HepG2 (cell line): Measurements from ENCODE around the gene STK32C. TPM values are rescaled to one million over a fixed set of nuclear protein-coding genes. Genes with fewer than 3 reads are reported as not detected.

ENCODE experiments used
- FLYWCH1 ChIP-seq: sonication (generic); formaldehyde crosslinking; IDR thresholded peaks from 2 replicates; pipeline ENCODE4 v1.8.1; 2023; ENCODE audit warnings: mild to moderate bottlenecking, missing genetic modification reagents
- NRL ChIP-seq: sonication (generic); formaldehyde crosslinking; IDR thresholded peaks from 2 replicates; pipeline ENCODE4 v1.5.0; 2020; ENCODE audit warnings: missing genetic modification reagents, mild to moderate bottlenecking, moderate library complexity, borderline replicate concordance
- SNAPC2 ChIP-seq: sonication (generic); formaldehyde crosslinking; IDR thresholded peaks from 2 replicates; pipeline ENCODE4 v1.8.1; 2022; ENCODE audit warnings: mild to moderate bottlenecking, missing genetic modification reagents
- TBX2 ChIP-seq: sonication (generic); formaldehyde crosslinking; IDR thresholded peaks from 2 replicates; pipeline ENCODE4 v1.5.0; 2020; ENCODE audit warnings: missing genetic modification reagents, mild to moderate bottlenecking, borderline replicate concordance
- TSC22D2 ChIP-seq: sonication (generic); formaldehyde crosslinking; IDR thresholded peaks from 2 replicates; pipeline ENCODE4 v1.5.1; 2020; ENCODE audit warnings: missing genetic modification reagents, mild to moderate bottlenecking, borderline replicate concordance
- WIZ ChIP-seq: sonication (generic); formaldehyde crosslinking; IDR thresholded peaks from 2 replicates; pipeline ENCODE4 v1.5.1; 2020; ENCODE audit warnings: mild to moderate bottlenecking, missing genetic modification reagents
- ZEB1 ChIP-seq: IDR thresholded peaks from 2 replicates; pipeline ENCODE4 v1.6.1; 2012; ENCODE audit warnings: mild to moderate bottlenecking, low read depth, inconsistent platforms; ENCODE audit not compliant: insufficient replicate concordance
- ZNF350 ChIP-seq: sonication (generic); formaldehyde crosslinking; IDR thresholded peaks from 2 replicates; pipeline ENCODE4 v1.4.0; 2020; ENCODE audit warnings: mild to moderate bottlenecking, low read depth, missing genetic modification reagents, borderline replicate concordance
- polyA plus RNA-seq, 8 experiments: library from polyadenylated mRNA; depleted of rRNA in 3 of 8; stranded (reverse) in 7 of 8; unstranded in 1 of 8; fragments of >200 nt; fragmentation: Illumina TruSeq in 4 of 8; extraction: Trizol in 4 of 8; gene quantifications; 2 replicates each; pipeline versions ENCODE4 v1.2.1 to v1.2.3, GENCODE V29; 2011 to 2016; ENCODE audit warnings: low read depth in 4 of 8, missing spikeins in 1 of 8, mixed read lengths in 1 of 8; ENCODE audit not compliant: insufficient read depth in 1 of 8
- total RNA-seq, 5 experiments: library from RNA; depleted of rRNA; stranded (reverse); fragments of >200 nt; fragmentation: Illumina TruSeq; extraction: Trizol; gene quantifications; 2 replicates each; pipeline ENCODE4 v1.2.3, GENCODE V29; 2016; ENCODE audit warnings: low read depth in 1 of 5
- TF ChIP-seq, protein P1 (sequence below): sonication (generic); formaldehyde crosslinking; IDR thresholded peaks from 2 replicates; pipeline ENCODE4 v1.8.0; 2023; ENCODE audit warnings: mild to moderate bottlenecking, missing genetic modification reagents
- TF ChIP-seq, protein P2 (sequence below): sonication (generic); formaldehyde crosslinking; IDR thresholded peaks from 2 replicates; pipeline ENCODE4 v1.4.0; 2020; ENCODE audit warnings: missing genetic modification reagents, borderline replicate concordance

STK32C gene
- total and polyA plus RNA-seq, 2 of the 13 experiments (the other 11 are each of a cell fraction or from before 2014, with no cell fraction given): 10.9 to 19.4 TPM

DNA sequence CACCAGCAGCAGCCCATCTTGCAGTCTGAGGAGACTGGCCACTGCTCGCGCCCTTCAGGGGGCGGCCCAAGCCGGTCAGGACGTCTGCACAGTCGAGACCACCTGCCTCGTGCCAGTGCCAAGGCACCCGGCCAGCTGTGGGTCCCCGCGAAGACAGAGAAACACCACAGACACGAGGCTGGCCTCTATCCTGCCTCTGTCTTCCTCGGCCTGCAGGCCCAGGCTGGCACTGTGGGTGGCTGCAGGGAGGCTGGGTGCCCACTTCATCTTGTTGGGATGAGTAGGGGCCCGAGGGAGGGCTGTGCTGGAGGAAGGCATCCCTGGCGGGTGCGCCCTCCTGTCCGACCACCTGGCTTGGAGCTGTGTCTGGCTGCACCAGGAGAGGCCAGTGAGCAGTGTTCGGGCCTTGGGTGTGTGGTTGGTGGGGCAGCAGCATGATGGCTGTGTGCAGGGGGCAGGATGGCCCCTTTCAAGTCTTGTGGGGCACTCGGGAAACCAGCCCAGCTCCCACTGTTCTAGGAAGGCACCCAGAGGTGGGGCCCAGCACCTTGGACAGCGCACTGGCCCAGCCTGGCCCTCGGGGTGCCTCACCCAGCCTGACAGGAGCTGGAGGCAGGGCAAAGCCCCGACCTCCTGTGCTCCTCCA lies 113.7 kb downstream of the STK32C start (continued):
- TF ChIP-seq, protein P1, sequence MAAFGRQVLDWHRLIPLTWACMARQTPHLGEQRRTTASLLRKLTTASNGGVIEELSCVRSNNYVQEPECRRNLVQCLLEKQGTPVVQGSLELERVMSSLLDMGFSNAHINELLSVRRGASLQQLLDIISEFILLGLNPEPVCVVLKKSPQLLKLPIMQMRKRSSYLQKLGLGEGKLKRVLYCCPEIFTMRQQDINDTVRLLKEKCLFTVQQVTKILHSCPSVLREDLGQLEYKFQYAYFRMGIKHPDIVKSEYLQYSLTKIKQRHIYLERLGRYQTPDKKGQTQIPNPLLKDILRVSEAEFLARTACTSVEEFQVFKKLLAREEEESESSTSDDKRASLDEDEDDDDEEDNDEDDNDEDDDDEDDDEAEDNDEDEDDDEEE (CRISPR knock-in tag): peak; percentile 80; the same call in 1 of the 2 replicates
- TF ChIP-seq NRL (CRISPR knock-in tag) (0 out of 2 replicates have a peak, but pooled peaks have one; percentile 31), FLYWCH1 (no peak), SNAPC2 (CRISPR knock-in tag) (no peak), ZEB1 (no peak), ZNF350 (CRISPR knock-in tag) (no peak), TBX2 (CRISPR knock-in tag) (peak; percentile 43; the same call in 1 of the 2 replicates), WIZ (CRISPR knock-in tag) (peak; percentile 65; the same call in 1 of the 2 replicates), TSC22D2 (CRISPR knock-in tag) (peak; percentile 86)
- TF ChIP-seq, protein P2, sequence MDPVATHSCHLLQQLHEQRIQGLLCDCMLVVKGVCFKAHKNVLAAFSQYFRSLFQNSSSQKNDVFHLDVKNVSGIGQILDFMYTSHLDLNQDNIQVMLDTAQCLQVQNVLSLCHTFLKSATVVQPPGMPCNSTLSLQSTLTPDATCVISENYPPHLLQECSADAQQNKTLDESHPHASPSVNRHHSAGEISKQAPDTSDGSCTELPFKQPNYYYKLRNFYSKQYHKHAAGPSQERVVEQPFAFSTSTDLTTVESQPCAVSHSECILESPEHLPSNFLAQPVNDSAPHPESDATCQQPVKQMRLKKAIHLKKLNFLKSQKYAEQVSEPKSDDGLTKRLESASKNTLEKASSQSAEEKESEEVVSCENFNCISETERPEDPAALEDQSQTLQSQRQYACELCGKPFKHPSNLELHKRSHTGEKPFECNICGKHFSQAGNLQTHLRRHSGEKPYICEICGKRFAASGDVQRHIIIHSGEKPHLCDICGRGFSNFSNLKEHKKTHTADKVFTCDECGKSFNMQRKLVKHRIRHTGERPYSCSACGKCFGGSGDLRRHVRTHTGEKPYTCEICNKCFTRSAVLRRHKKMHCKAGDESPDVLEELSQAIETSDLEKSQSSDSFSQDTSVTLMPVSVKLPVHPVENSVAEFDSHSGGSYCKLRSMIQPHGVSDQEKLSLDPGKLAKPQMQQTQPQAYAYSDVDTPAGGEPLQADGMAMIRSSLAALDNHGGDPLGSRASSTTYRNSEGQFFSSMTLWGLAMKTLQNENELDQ (CRISPR knock-in tag): peak; percentile 76; the same call in 1 of the 2 replicates
